Endodermal cell (in vitro differentiated cells): ENCODE measurements around the gene UMAD1. TPM values are rescaled to one million over a fixed set of nuclear protein-coding genes. Genes with fewer than 3 reads are reported as not detected.

Experiments used
- DNase-seq: peaks from one replicate; pipeline ENCODE4 v3.0.0-alpha.2; 2017
- H3K27ac ChIP-seq: 2 replicates; pipeline ENCODE4 v1.5.1; 2013; ENCODE audit warnings: mild to moderate bottlenecking, low read depth, low read length, moderate library complexity
- H3K27me3 ChIP-seq: 2 replicates; pipeline ENCODE4 v1.6.1; 2013; ENCODE audit warnings: mild to moderate bottlenecking, low read length, moderate library complexity; ENCODE audit not compliant: insufficient read depth, control insufficient read depth, poor library complexity, severe bottlenecking
- H3K36me3 ChIP-seq: 2 replicates; pipeline ENCODE4 v1.7.0; 2013; ENCODE audit warnings: mild to moderate bottlenecking, low read length, moderate library complexity; ENCODE audit not compliant: control insufficient read depth, insufficient read depth
- H3K4me1 ChIP-seq: one replicate; pipeline ENCODE4 v1.7.0; 2013; ENCODE audit warnings: low read length; ENCODE audit not compliant: control insufficient read depth, insufficient read depth
- H3K4me3 ChIP-seq: 2 replicates; pipeline ENCODE4 v1.5.1; 2013; ENCODE audit warnings: mild to moderate bottlenecking, low read length, moderate library complexity
- H3K9ac ChIP-seq: 2 replicates; pipeline ENCODE4 v1.6.1; 2013; ENCODE audit warnings: mild to moderate bottlenecking, low read length, moderate library complexity; ENCODE audit not compliant: poor library complexity, severe bottlenecking; ENCODE audit errors: extremely low read depth
- H3K9me3 ChIP-seq: 2 replicates; pipeline ENCODE4 v1.6.1; 2013; ENCODE audit warnings: mild to moderate bottlenecking, low read length, moderate library complexity; ENCODE audit not compliant: control insufficient read depth
- H3K27ac Mint-ChIP-seq: 2 replicates; pipeline ENCODE4 v1.8.0; 2020; ENCODE audit warnings: mixed read lengths
- H3K27me3 Mint-ChIP-seq: 2 replicates; pipeline ENCODE4 v1.8.0; 2021; ENCODE audit warnings: mild to moderate bottlenecking, mixed read lengths; ENCODE audit not compliant: insufficient read depth
- H3K36me3 Mint-ChIP-seq: 2 replicates; pipeline ENCODE4 v1.8.0; 2020; ENCODE audit warnings: low read depth, mixed read lengths
- H3K4me1 Mint-ChIP-seq: 2 replicates; pipeline ENCODE4 v1.8.0; 2020; ENCODE audit warnings: mixed read lengths
- H3K4me3 Mint-ChIP-seq: 2 replicates; pipeline ENCODE4 v1.8.0; 2020; ENCODE audit warnings: mild to moderate bottlenecking, moderate library complexity, mixed read lengths
- H3K9me3 Mint-ChIP-seq: 2 replicates; pipeline ENCODE4 v1.8.0; 2020; ENCODE audit warnings: mild to moderate bottlenecking, mixed read lengths
- CTCF ChIP-seq: fragments of 200-600 bp; sonication (generic); conservative IDR thresholded peaks from 2 replicates; pipeline ENCODE4 v1.5.0; 2021; ENCODE audit warnings: antibody characterized with exemption, mild to moderate bottlenecking
- WGBS, 2 experiments: methylation state at CpG; one replicate each; pipeline versions ENCODE4 v1.1.5 to v1.1.7; 2013; ENCODE audit warnings: missing lambda C conversion rate in 2 of 2, mixed read lengths in 1 of 2; ENCODE audit not compliant: insufficient coverage in 1 of 2, insufficient read length in 1 of 2; 5-methylcytosine and 5-hydroxymethylcytosine counted together
- total RNA-seq, 2 donors: library from RNA; stranded (reverse); fragmentation: NEBNext Ultra II Directional in 1 of 2; extraction: Animal tissue kit (Norgen Biotek cat#: 25700) in 1 of 2; gene quantifications; 2 replicates in 1 of 2; 3 replicates in 1 of 2; pipeline ENCODE4 v1.2.1, GENCODE V29; 2021

UMAD1 gene
- total RNA-seq, 2 donors from 2014 or later, result 9.7 to 10.3 TPM

- Mint-ChIP-seq H3K27me3 (no peaks in the 10 kb centered on the region), H3K27ac (no peak overlapping the region), H3K4me3 (no peak overlapping the region), H3K9me3 (no peaks in the 10 kb centered on the region), H3K4me1 (peaks cover 3% of the 10 kb centered on the region), H3K36me3 (no peaks in the 10 kb centered on the region)
- TF ChIP-seq CTCF, result no peak
- Histone ChIP-seq H3K9ac (no peak overlapping the region), H3K27me3 (no peaks in the 10 kb centered on the region), H3K4me3 (no peak overlapping the region), H3K9me3 (no peaks in the 10 kb centered on the region), H3K4me1 (no peaks in the 10 kb centered on the region), H3K36me3 (no peaks in the 10 kb centered on the region), H3K27ac (no peak overlapping the region)
- WGBS, 2 experiments, result 80 to 87% methylated on average over 5 to 9 of the region's 9 CpGs
- DNase-seq, result no peak
These were observed 121.6 kb downstream of the UMAD1 start for GRCh38 chr7:7761974-7762779.

- H3K27ac Mint-ChIP-seq, result no peak overlapping the region
- no peaks in the 10 kb centered on the region for H3K9me3 Mint-ChIP-seq
- no peak overlapping the region for H3K27ac ChIP-seq
- no peak overlapping the region for H3K9ac ChIP-seq
- no peak overlapping the region for H3K4me3 Mint-ChIP-seq
- peaks cover 3% of the 10 kb centered on the region for H3K4me1 Mint-ChIP-seq
- no peaks in the 10 kb centered on the region for H3K9me3 ChIP-seq
- no peaks in the 10 kb centered on the region for H3K36me3 ChIP-seq
- H3K36me3 Mint-ChIP-seq, result no peaks in the 10 kb centered on the region
- 83 to 94% methylated on average over 2 to 3 of the region's 3 CpGs for WGBS, 2 experiments
- H3K27me3 Mint-ChIP-seq, result no peaks in the 10 kb centered on the region
- no peaks in the 10 kb centered on the region for H3K4me1 ChIP-seq
- no peak overlapping the region for H3K4me3 ChIP-seq
- no peaks in the 10 kb centered on the region for H3K27me3 ChIP-seq
- no peak for DNase-seq
- peak; percentile 37 for TF ChIP-seq CTCF
These were observed 124.2 kb downstream of the UMAD1 start for GRCh38 chr7:7764520-7765396.

GRCh38 chr7:7765422-7765821, 124.9 kb downstream of the UMAD1 start:
- Histone ChIP-seq H3K9me3 (no peaks in the 10 kb centered on the region), H3K36me3 (no peaks in the 10 kb centered on the region), H3K4me3 (no peak overlapping the region), H3K27me3 (no peaks in the 10 kb centered on the region), H3K4me1 (no peaks in the 10 kb centered on the region), H3K9ac (no peak overlapping the region), H3K27ac (no peak overlapping the region)
- no peak overlapping the region for H3K27ac Mint-ChIP-seq
- H3K4me1 Mint-ChIP-seq, result peaks cover 3% of the 10 kb centered on the region
- DNase-seq, result no peak
- no peak for TF ChIP-seq CTCF
- H3K27me3 Mint-ChIP-seq, result no peaks in the 10 kb centered on the region
- no peak overlapping the region for H3K4me3 Mint-ChIP-seq
- no peaks in the 10 kb centered on the region for H3K36me3 Mint-ChIP-seq
- no peaks in the 10 kb centered on the region for H3K9me3 Mint-ChIP-seq
